HG03139 (cell line): ENCODE data around the gene RGS2.

ENCODE experiments used
- ATAC-seq: cut with Tn5 transposase; IDR thresholded peaks from one replicate; pipeline ENCODE4 v1.9.1; 2021; ENCODE audit not compliant: unreplicated experiment

The RGS2 gene

GRCh38 chr1:192794768-192795035 is 14.1 kb upstream of the RGS2 start:
- ATAC-seq, result no peak

- no peak for ATAC-seq
These were observed 12.8 kb upstream of the RGS2 start for GRCh38 chr1:192795916-192796618.

GRCh38 chr1:192797143-192797542 is 11.7 kb upstream of the RGS2 start:
- ATAC-seq, result no peak

DNA sequence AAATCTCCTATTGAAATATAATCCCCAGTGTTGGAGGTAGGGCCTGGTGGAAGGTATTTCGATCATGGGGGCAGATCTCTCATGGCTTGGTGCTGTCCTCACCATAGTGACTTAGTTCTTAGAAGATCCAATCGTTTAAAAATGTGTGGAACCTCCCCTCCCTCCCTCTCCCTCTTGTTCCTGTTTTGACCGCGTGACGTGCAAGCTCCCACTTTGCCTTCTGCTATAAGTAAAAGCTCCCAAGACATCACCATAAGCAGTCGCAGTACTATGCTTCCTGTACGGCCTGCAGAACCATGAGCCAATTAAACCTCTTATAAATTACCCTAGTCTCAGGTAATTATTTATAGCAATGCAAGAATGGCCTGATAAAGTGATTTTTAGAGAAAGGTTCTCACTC is 10.9 kb upstream of the RGS2 start:
- ATAC-seq, result no peak

DNA sequence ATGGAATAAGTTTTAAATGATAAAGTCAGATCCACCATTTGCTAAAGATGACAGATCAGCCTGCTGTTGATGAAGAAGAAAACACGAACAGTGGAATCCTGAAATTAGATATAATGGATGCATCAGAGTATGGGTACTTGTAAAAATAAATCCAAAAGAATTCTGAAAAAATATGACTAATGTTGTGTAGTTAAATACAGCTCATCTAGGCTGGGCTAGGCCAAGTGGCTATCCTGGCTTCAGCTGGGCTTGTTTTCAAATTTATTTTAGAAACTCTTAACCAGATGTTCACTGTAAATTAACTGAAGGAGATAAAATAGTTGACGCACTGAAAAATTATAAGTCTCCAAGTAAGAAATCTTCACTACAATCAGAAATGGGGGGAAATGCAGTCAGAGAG is 7.4 kb upstream of the RGS2 start:
- ATAC-seq, result no peak

DNA sequence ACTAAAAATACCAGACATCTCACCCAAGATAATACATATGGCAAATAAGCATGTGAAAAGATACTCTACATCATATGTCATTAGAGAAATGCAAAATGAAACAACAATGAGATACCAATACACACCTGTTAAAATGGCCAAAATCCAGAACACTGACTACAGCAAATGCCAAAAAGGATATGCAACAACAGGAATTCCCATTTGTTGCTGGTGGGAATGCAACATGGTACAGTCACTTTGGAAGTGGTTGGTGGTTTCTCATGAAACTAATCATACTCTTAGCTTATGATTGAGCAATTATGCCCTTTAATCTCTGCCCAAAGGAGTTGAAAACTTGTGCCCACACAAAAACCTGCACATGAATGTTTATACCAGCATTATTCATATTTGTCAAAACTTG is 6.4 kb upstream of the RGS2 start:
- no peak for ATAC-seq

DNA sequence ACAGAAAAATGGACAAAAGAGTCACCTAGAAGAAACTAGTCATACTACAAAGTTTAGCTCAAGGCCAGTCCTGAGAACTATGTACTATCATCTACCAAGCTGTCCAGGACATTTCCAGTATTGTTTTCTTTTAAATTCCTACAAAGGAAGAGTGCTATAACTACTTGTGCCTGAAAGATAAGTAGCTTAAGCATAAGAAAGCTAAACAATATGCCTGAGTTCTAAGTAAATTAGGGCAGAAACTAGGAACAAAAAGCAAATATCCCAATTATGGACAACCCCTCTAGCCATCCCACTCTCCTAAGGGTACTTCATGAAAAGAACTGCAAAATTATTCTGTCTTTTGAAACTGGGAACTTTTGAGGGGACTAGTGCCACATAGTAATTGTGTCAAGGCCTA is 5.3 kb upstream of the RGS2 start:
- ATAC-seq, result no peak

GRCh38 chr1:192805832-192806323 is 3.0 kb upstream of the RGS2 start:
- ATAC-seq, result peak; percentile 29

DNA sequence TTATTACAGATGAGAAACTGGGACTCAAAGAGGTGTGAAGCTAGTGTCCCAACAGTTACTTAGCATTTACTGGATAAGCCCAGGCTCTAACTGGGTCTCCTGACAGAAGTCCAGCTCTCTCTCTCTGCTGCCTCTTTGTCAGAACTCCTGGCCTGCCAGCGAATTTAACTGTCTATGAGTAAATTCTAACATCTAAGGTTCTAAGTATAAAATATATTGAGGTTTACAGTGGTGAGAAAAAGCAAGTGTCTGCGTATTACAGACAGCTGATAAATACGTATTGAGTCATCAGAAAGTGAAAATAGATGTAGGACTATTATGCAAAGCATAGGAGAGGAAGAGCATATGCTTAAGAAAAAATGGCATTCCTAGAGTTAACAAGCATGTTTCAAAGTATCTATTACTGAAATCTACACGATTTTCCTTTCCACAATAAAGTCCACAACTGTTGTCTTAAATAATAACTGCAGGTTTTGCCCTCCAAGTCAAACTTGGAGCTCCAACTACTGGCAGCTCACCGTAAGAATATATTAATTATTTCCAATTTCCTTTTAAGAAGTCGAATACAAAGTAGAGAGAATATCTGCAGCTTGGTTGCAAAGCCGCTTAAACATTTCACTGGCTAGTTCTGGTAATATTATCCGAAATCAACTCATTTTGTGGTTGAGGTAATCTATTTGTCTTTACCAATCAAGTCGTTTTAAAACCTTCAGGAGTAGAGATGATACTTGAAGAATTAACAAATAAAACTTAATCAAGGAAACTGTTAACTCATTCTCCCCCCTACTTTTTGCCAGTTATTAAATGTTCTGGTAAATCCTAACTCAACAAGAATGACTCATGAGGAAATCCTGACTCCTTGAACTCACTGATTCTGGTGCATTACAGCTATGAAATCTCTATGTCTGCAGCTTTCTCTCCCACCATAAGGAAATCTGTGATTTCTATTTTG is 1.4 kb upstream of the RGS2 start:
- peak; percentile 25 for ATAC-seq

DNA sequence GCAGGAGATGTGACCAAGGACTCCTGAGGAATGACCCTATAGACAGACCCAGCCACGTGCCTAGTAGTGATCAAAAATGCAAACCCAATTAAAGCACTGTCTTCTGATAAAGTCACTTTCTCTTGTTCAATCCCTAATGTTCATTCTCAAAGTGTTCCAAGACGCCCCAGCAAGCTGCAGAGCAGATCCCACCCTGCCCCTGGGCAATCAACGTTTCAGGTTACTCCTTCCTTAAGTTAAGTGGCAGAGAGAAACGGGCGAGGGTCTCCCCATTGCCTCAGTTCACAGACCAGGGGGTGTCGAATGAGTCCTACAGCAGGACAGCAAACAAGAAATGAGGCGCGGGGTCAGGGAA is 699 bp upstream of the RGS2 start:
- no peak for ATAC-seq

DNA sequence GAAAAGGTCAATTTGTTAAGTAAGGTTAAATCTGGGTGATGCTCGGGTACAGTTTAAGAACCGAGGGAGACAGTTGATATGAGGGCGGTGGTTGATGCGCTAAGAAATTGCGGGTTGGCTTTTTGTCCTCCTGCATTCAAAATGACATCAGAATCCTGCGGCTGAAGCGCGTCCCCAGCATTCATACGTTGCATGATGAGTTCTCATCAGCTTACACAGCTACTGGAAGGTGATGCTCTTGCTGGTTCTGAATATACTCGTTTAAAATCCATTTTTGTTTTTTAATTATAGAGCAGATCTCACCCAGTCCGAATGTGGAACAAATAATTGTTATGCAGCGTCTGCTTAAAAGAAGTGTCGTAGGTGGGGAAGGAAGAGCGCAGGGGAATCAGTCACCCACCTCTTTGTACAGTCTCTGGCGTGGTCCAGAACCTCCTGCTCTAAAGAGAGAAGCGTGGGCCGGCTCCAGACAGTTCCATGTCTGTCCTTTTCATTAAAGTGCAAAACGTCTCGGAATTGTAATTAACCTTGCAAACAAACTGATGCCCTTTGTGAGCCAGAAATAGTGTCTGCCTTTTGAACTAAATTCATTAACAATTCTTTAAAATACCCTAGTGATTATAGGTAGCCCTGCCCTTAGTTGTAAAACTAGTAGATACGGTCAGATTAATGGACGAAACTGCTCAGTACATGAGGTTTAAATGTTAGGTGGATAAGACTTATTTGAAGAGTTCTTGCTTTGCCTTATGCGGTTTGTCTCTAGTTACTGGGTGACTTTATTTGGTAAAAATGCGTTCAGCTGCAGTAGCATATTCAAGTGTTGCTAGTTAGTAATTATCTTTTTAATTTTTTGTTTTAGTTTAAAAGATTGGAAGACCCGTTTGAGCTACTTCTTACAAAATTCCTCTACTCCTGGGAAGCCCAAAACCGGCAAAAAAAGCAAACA is 741 bp downstream of the RGS2 start:
- no peak for ATAC-seq

GRCh38 chr1:192810253-192810880 is 1.5 kb downstream of the RGS2 start:
- ATAC-seq, result no peak

GRCh38 chr1:192811006-192811405 is 2.2 kb downstream of the RGS2 start:
- no peak for ATAC-seq

DNA sequence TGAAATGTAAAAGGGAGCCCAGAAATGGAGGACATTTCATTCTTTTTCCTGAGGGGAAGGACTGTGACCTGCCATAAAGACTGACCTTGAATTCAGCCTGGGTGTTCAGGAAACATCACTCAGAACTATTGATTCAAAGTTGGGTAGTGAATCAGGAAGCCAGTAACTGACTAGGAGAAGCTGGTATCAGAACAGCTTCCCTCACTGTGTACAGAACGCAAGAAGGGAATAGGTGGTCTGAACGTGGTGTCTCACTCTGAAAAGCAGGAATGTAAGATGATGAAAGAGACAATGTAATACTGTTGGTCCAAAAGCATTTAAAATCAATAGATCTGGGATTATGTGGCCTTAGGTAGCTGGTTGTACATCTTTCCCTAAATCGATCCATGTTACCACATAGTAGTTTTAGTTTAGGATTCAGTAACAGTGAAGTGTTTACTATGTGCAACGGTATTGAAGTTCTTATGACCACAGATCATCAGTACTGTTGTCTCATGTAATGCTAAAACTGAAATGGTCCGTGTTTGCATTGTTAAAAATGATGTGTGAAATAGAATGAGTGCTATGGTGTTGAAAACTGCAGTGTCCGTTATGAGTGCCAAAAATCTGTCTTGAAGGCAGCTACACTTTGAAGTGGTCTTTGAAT is 2.9 kb downstream of the RGS2 start:
- ATAC-seq, result no peak

DNA sequence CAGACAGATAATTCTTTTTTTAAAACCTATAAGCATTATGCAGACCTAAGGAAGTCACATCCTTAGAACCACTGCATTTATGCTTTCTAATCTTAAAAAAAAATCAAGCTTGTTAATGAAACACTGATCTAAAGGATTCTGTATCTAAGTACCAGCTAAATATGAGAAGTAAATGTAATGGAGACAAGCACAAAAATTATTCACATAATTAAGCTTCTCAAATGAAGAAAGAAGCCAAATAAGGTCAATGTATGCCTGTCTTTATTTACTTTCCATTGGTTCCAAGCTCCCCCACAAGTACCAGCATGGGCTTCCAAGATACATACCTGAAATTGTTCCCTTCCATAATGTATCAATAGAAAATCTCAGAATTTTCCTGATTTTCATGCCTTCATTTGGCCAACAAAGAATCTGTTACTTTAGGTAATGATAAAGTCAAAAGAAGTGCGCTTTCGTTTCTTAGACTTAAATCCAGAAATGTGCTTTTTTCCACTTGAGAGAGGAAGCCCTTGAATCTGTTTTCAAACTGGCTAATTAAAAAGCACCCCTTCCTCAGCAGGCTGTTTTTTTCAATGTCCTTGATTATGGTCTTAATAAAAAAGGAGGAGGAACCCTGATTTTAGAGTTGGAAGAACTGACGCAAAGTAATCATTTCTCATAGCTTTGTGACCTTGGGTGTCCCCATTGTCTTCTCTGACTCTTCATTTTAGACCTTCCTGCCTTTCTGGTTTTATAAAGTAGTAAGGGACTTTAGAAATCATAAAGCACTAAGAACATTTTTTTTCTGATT is 3.8 kb downstream of the RGS2 start:
- no peak for ATAC-seq

DNA sequence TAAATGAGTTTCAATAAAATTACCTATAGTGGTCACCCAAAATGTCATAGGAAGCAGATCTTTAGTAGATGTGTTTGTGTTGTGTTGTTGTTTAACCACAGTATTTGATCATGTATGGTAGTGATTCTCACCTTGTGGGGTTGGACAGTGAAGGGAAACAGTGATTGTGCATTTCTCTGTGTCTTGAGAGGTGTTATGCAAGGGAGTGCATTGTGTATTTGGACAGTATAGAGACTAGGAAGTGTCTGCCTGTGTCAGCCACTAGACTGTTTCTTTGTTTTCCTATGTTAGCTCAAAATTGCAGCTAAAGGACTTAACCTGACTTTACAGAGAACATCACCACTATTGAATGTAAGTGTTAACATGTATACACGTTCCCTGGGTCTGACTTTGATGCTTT is 6.0 kb downstream of the RGS2 start:
- no peak for ATAC-seq

DNA sequence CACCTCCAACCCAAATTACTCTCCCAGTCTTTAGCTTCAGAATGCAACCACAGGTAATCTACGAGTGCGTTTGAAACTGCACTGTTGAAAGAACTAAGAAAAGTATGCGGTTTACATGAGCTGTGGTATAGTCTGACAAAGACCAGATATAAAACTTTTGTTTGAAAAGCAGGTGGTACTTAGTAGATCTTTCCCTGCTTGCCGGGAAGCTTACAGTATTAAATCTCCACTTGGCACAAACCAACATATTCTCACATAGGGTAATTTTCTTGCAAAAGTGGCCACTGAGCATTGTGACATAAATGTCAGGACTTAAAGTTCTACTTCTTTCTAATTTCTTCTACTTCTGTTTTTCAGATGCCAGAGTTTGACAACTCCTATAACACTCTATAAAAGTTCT is 8.4 kb downstream of the RGS2 start:
- no peak for ATAC-seq

GRCh38 chr1:192821296-192821695 is 12.5 kb downstream of the RGS2 start:
- no peak for ATAC-seq

DNA sequence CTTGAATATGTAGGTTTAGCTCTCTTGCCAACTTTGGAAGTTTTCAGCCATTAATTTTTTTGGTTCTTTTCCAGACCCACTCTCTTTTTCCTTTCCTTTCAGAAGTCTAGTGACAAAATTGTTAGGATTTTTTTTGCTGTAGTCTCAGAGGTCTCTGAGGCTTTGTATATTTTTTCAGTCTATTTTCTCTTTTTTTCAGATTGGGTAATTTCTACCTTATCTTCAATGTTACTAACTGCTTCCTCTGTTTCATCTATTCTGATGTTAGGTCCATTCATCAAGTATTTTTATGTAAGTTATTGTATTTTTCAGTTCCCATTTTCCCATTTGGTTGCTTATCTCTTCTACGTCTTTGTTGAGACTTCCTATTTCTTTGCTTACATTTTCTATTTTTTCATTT is 15.7 kb downstream of the RGS2 start:
- ATAC-seq, result no peak
